PC-9 (cell line): ENCODE data around the gene CCBE1. TPM values are rescaled to one million over a fixed set of nuclear protein-coding genes. Genes with fewer than 3 reads are reported as not detected.

ENCODE experiments used
- BruUV-seq: library from RNA; stranded (reverse); fragments of 400-500 nt; replicated peaks from 2 replicates; lab custom pipeline; 2021; lab: Mats Ljungman, UMichigan
- CTCF ChIA-PET: fragments of 300-600 bp; sonication (Branson Sonifier 250); formaldehyde crosslinking; loops from one replicate; lab custom pipeline; 2022; ENCODE audit warnings: antibody characterized with exemption; lab: Charles Lee
- POLR2A ChIA-PET: fragments of 300-600 bp; sonication (Branson Sonifier 250); formaldehyde crosslinking; loops from one replicate; lab custom pipeline; 2022; ENCODE audit warnings: antibody characterized with exemption; ENCODE audit not compliant: unreplicated experiment; lab: Charles Lee
- DNase-seq, 2 experiments: peaks; one replicate each; pipeline versions ENCODE4 v3.0.0 to v3.0.0-alpha.2; 2015 to 2022; ENCODE audit warnings: mixed read lengths in 1 of 2
- H2AFZ ChIP-seq: fragments of 200-600 bp; sonication (generic); 2 replicates; pipeline ENCODE4 v1.8.1; 2017; ENCODE audit warnings: antibody characterized with exemption
- H3F3A ChIP-seq: fragments of 200-600 bp; sonication (generic); 2 replicates; pipeline ENCODE4 v1.8.1; 2017; ENCODE audit warnings: antibody characterized with exemption, mild to moderate bottlenecking, low read depth; ENCODE audit not compliant: insufficient read depth
- H3K27ac ChIP-seq: fragments of 200-600 bp; sonication (generic); 2 replicates; pipeline ENCODE4 v1.6.1; 2016; ENCODE audit warnings: mixed run types
- H3K27me3 ChIP-seq: fragments of 200-600 bp; sonication (generic); 2 replicates; pipeline ENCODE4 v1.6.1; 2016; ENCODE audit warnings: low read depth, mixed run types; ENCODE audit not compliant: insufficient read depth
- H3K36me3 ChIP-seq: fragments of 200-600 bp; sonication (generic); 2 replicates; pipeline ENCODE4 v1.6.1; 2016; ENCODE audit warnings: low read depth, mixed run types
- H3K4me1 ChIP-seq: fragments of 200-600 bp; sonication (generic); replicated peaks from 2 replicates; pipeline ENCODE4 v1.6.1; 2016; ENCODE audit warnings: mixed run types; ENCODE audit not compliant: insufficient read depth
- H3K4me2 ChIP-seq: fragments of 200-600 bp; sonication (generic); 2 replicates; pipeline ENCODE4 v1.6.1; 2017; ENCODE audit warnings: mixed run types
- H3K4me3 ChIP-seq: fragments of 200-600 bp; sonication (generic); 2 replicates; pipeline ENCODE4 v1.6.1; 2016; ENCODE audit warnings: mixed run types
- H3K79me2 ChIP-seq: fragments of 200-600 bp; sonication (generic); 2 replicates; pipeline ENCODE4 v1.6.1; 2017; ENCODE audit warnings: low read depth, mixed run types
- H3K9me2 ChIP-seq: fragments of 200-600 bp; sonication (generic); 2 replicates; pipeline ENCODE4 v1.8.1; 2017; ENCODE audit warnings: mild to moderate bottlenecking; ENCODE audit not compliant: insufficient read depth
- H3K9me3 ChIP-seq: fragments of 200-600 bp; sonication (generic); 2 replicates; pipeline ENCODE4 v1.8.1; 2016; ENCODE audit warnings: low read depth; ENCODE audit not compliant: insufficient read depth
- H4K20me1 ChIP-seq: fragments of 200-600 bp; sonication (generic); 2 replicates; pipeline ENCODE4 v1.8.1; 2017; ENCODE audit not compliant: insufficient read depth
- CTCF ChIP-seq: fragments of 200-600 bp; sonication (generic); conservative IDR thresholded peaks from 2 replicates; pipeline ENCODE4 v1.6.1; 2017; ENCODE audit warnings: mixed run types, antibody characterized with exemption, mild to moderate bottlenecking, moderate library complexity
- EZH2 ChIP-seq: fragments of 200-600 bp; sonication (generic); IDR thresholded peaks from 2 replicates; pipeline ENCODE4 v1.8.0; 2017; ENCODE audit warnings: antibody characterized with exemption, low read depth
- intact Hi-C: fragments of 100-400 bp; cut with micrococcal nuclease; formaldehyde crosslinking; loops from one replicate; pipeline ENCODE4 v1.10.0; 2022; ENCODE audit not compliant: unreplicated experiment
- total RNA-seq: library from RNA; stranded (reverse); gene quantifications from 2 replicates; pipeline ENCODE4 v1.2.3, GENCODE V29; 2021

Gene CCBE1
- total RNA-seq, 1 experiment from 2014 or later = 5.8 TPM

- Histone ChIP-seq H3K79me2 (no peaks in the 10 kb centered on the region), H4K20me1 (no peaks in the 10 kb centered on the region), H3K9me2 (no peaks in the 10 kb centered on the region), H3K9me3 (no peaks in the 10 kb centered on the region), H3F3A (peaks cover 5% of the 10 kb centered on the region; the same call in 1 of the 2 replicates), H3K4me1 (peaks cover 27% of the 10 kb centered on the region), H3K27ac (no peak overlapping the region), H3K36me3 (no peaks in the 10 kb centered on the region), H3K4me2 (no peak overlapping the region), H3K4me3 (no peak overlapping the region), H3K27me3 (no peaks in the 10 kb centered on the region), H2AFZ (no peak overlapping the region)
- intact Hi-C loops = no loop called here
- BruUV-seq = no TSS peak
- TF ChIP-seq EZH2 (no peak), CTCF (no peak)
- no peak for DNase-seq
- POLR2A ChIA-PET = no interaction called here
- CTCF ChIA-PET = interaction anchor here (0.7 kb wide), 1 partner anchor 114 kb away, joined by 5 read pairs; no protein-coding TSS in a partner anchor
Measured at GRCh38 chr18:59707306-59707705, 10.1 kb upstream of the CCBE1 start.

- peaks cover 19% of the 10 kb centered on the region; the same call in 1 of the 2 replicates for H3K4me1 ChIP-seq
- no peaks in the 10 kb centered on the region for H3K9me2 ChIP-seq
- H3K27me3 ChIP-seq = no peaks in the 10 kb centered on the region
- H3F3A ChIP-seq = peaks cover 5% of the 10 kb centered on the region; the same call in 1 of the 2 replicates
- TF ChIP-seq CTCF (no peak), EZH2 (no peak)
- no peak for DNase-seq
- no peaks in the 10 kb centered on the region for H3K36me3 ChIP-seq
- no peak overlapping the region for H3K4me2 ChIP-seq
- no peaks in the 10 kb centered on the region for H3K79me2 ChIP-seq
- ChIA-PET POLR2A (no interaction called here), CTCF (no interaction called here)
- H3K4me3 ChIP-seq = no peak overlapping the region
- intact Hi-C loops = no loop called here
- no peaks in the 10 kb centered on the region for H3K9me3 ChIP-seq
- H3K27ac ChIP-seq = no peak overlapping the region
- H4K20me1 ChIP-seq = no peaks in the 10 kb centered on the region
- no TSS peak for BruUV-seq
- H2AFZ ChIP-seq = no peak overlapping the region
Measured at GRCh38 chr18:59706499-59706898, 9.3 kb upstream of the CCBE1 start.

GRCh38 chr18:59705145-59705544 lies 7.9 kb upstream of the CCBE1 start:
- ChIA-PET POLR2A (no interaction called here), CTCF (no interaction called here)
- no peak overlapping the region for H3K4me2 ChIP-seq

More at GRCh38 chr18:59705145-59705544, 7.9 kb upstream of the CCBE1 start:
- H3K4me3 ChIP-seq = no peak overlapping the region
- H3K9me3 ChIP-seq = no peaks in the 10 kb centered on the region
- DNase-seq = peak in 1 of 2 experiments; percentile 50
- no peak for TF ChIP-seq CTCF
- no peak for TF ChIP-seq EZH2
- intact Hi-C loops = no loop called here
- no peaks in the 10 kb centered on the region for H3K9me2 ChIP-seq
- no peaks in the 10 kb centered on the region for H4K20me1 ChIP-seq
- H3F3A ChIP-seq = peaks cover 5% of the 10 kb centered on the region; the same call in 1 of the 2 replicates
- no peaks in the 10 kb centered on the region for H3K27me3 ChIP-seq
- H3K79me2 ChIP-seq = no peaks in the 10 kb centered on the region
- H2AFZ ChIP-seq = no peak overlapping the region
- H3K27ac ChIP-seq = no peak overlapping the region
- H3K4me1 ChIP-seq = peaks cover 18% of the 10 kb centered on the region; the same call in 1 of the 2 replicates
- no TSS peak for BruUV-seq
- H3K36me3 ChIP-seq = no peaks in the 10 kb centered on the region
